ENCODE data around the gene CORO2A.
"Not testable (repeated sequence)": the region's sequence is repeated elsewhere in the genome, so short reads cannot be mapped to it uniquely, and the experiment has no call there.

The CORO2A gene

GRCh38 chr9:98135938-98136337 is 56.5 kb downstream of the CORO2A start:
- no peak for DNase-seq (ENCODE audit: low read depth)

GRCh38 chr9:98135558-98135934 is 56.9 kb downstream of the CORO2A start:
- DNase-seq (ENCODE audit: low read depth), result no peak

GRCh38 chr9:98134702-98135557 is 57.5 kb downstream of the CORO2A start:
- no peak for DNase-seq (ENCODE audit: low read depth)

- no peak for DNase-seq (ENCODE audit: low read depth)
Observed at GRCh38 chr9:98132806-98133631, 59.4 kb downstream of the CORO2A start.

- no peak for DNase-seq (ENCODE audit: low read depth)
Observed at GRCh38 chr9:98132158-98132557, 60.3 kb downstream of the CORO2A start.

- DNase-seq (ENCODE audit: low read depth), result no peak
Observed at GRCh38 chr9:98130576-98131228, 61.7 kb downstream of the CORO2A start.

- DNase-seq (ENCODE audit: low read depth), result not testable (repeated sequence)
Observed at GRCh38 chr9:98130060-98130459, 62.4 kb downstream of the CORO2A start.

- DNase-seq (ENCODE audit: low read depth), result no peak
Observed at GRCh38 chr9:98129451-98129881, 63.0 kb downstream of the CORO2A start.

GRCh38 chr9:98128316-98128715 is 64.1 kb downstream of the CORO2A start:
- DNase-seq (ENCODE audit: low read depth), result no peak

GRCh38 chr9:98127226-98127625 is 65.2 kb downstream of the CORO2A start:
- DNase-seq (ENCODE audit: low read depth), result no peak

GRCh38 chr9:98124637-98125426 is 67.6 kb downstream of the CORO2A start:
- DNase-seq (ENCODE audit: low read depth), result no peak

- DNase-seq (ENCODE audit: low read depth), result not testable (repeated sequence)
Observed at GRCh38 chr9:98124091-98124490, 68.3 kb downstream of the CORO2A start.

GRCh38 chr9:98121058-98121457 is 71.4 kb downstream of the CORO2A start:
- DNase-seq (ENCODE audit: low read depth), result no peak

GRCh38 chr9:98120476-98120875 is 72.0 kb downstream of the CORO2A start:
- DNase-seq (ENCODE audit: low read depth), result no peak

GRCh38 chr9:98118640-98119601 is 73.5 kb downstream of the CORO2A start, which contains the start of gene TRIM14:
TSS of gene TRIM14 (minus strand) at chr9:98119222. CDS start at chr9:98119188, 34 bp downstream.
- DNase-seq (ENCODE audit: low read depth), result peak; percentile 61

GRCh38 chr9:98117984-98118639 is 74.3 kb downstream of the CORO2A start:
- peak; percentile 31 for DNase-seq (ENCODE audit: low read depth)

- DNase-seq (ENCODE audit: low read depth), result not testable (repeated sequence)
Observed at GRCh38 chr9:98117097-98117496, 75.3 kb downstream of the CORO2A start.

GRCh38 chr9:98109052-98109451 is 83.4 kb downstream of the CORO2A start:
- DNase-seq (ENCODE audit: low read depth), result no peak

- DNase-seq (ENCODE audit: low read depth), result no peak
Observed at GRCh38 chr9:98108531-98109031, 83.9 kb downstream of the CORO2A start.

GRCh38 chr9:98107926-98108325 is 84.5 kb downstream of the CORO2A start:
- DNase-seq (ENCODE audit: low read depth), result no peak
